Measurements from ENCODE around the gene PDCD2L.

Gene PDCD2L

GRCh38 chr19:34474233-34474989 is 70.2 kb downstream of the PDCD2L start:
- DNase-seq: no peak

GRCh38 chr19:34475026-34475974 is 71.1 kb downstream of the PDCD2L start:
- DNase-seq: no peak

Data from CD4-positive, alpha-beta T cell treated with Interferon alpha-2 for 1 hour (primary cell).